ENCODE measurements around the gene CTNNBL1.

DNA sequence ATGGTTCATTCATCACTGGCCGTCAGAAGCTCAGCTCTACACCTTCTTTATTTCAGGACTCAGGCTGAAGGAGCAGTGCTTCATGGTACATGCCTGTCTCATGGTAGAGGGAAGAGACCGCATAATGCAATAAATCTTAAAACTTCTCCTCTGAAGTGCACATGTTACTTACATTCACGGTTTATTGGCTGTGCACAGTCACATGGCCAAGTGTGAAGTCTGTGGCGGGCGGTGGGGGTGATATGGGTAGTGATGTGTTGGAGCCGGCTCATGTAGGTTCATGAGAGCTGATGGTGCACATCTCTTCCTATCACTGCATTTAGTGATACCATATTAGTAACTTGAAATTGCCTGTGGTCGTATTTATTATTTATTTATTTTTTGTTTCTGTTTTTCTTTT is 102.9 kb downstream of the CTNNBL1 start:
- TF ChIP-seq, protein P1, sequence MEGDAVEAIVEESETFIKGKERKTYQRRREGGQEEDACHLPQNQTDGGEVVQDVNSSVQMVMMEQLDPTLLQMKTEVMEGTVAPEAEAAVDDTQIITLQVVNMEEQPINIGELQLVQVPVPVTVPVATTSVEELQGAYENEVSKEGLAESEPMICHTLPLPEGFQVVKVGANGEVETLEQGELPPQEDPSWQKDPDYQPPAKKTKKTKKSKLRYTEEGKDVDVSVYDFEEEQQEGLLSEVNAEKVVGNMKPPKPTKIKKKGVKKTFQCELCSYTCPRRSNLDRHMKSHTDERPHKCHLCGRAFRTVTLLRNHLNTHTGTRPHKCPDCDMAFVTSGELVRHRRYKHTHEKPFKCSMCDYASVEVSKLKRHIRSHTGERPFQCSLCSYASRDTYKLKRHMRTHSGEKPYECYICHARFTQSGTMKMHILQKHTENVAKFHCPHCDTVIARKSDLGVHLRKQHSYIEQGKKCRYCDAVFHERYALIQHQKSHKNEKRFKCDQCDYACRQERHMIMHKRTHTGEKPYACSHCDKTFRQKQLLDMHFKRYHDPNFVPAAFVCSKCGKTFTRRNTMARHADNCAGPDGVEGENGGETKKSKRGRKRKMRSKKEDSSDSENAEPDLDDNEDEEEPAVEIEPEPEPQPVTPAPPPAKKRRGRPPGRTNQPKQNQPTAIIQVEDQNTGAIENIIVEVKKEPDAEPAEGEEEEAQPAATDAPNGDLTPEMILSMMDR (IDR thresholded peaks at IDR 0.05) = no peak
- no peak for TF ChIP-seq POLR2A (IDR thresholded peaks at IDR 0.05)

Data from testis (tissue), 2 donors.